ENCODE data around the gene SMYD3.

The SMYD3 gene

GRCh38 chr1:246454655-246455054, 52.4 kb downstream of the SMYD3 start:
- H3K9me3 Mint-ChIP-seq: no peaks in the 10 kb centered on the region
- H3K27me3 Mint-ChIP-seq: no peaks in the 10 kb centered on the region
- H3K36me3 Mint-ChIP-seq: no peaks in the 10 kb centered on the region
- H3K4me1 Mint-ChIP-seq: peaks cover 22% of the 10 kb centered on the region
- H3K27ac Mint-ChIP-seq: no peak overlapping the region
- H3K4me3 Mint-ChIP-seq: no peak overlapping the region

GRCh38 chr1:246450611-246451251, 56.3 kb downstream of the SMYD3 start:
- H3K36me3 Mint-ChIP-seq: peaks cover 12% of the 10 kb centered on the region
- H3K27me3 Mint-ChIP-seq: no peaks in the 10 kb centered on the region
- no peak overlapping the region for H3K4me3 Mint-ChIP-seq
- H3K9me3 Mint-ChIP-seq: peaks cover 4% of the 10 kb centered on the region
- peaks cover 21% of the 10 kb centered on the region for H3K4me1 Mint-ChIP-seq
- no peak overlapping the region for H3K27ac Mint-ChIP-seq

- H3K4me1 Mint-ChIP-seq: peaks cover 21% of the 10 kb centered on the region
- H3K27me3 Mint-ChIP-seq: no peaks in the 10 kb centered on the region
- H3K9me3 Mint-ChIP-seq: peaks cover 4% of the 10 kb centered on the region
- peaks cover 12% of the 10 kb centered on the region for H3K36me3 Mint-ChIP-seq
- H3K27ac Mint-ChIP-seq: no peak overlapping the region
- H3K4me3 Mint-ChIP-seq: no peak overlapping the region
These were observed 58.7 kb downstream of the SMYD3 start for GRCh38 chr1:246448373-246448772.

- Mint-ChIP-seq H3K4me1 (peaks cover 21% of the 10 kb centered on the region), H3K36me3 (peaks cover 16% of the 10 kb centered on the region), H3K9me3 (peaks cover 4% of the 10 kb centered on the region), H3K27ac (no peak overlapping the region), H3K4me3 (no peak overlapping the region), H3K27me3 (no peaks in the 10 kb centered on the region)
These were observed 59.6 kb downstream of the SMYD3 start for GRCh38 chr1:246447501-246447900.

GRCh38 chr1:246445503-246445902, 61.6 kb downstream of the SMYD3 start:
- Mint-ChIP-seq H3K4me3 (no peak overlapping the region), H3K27ac (no peak overlapping the region), H3K36me3 (peaks cover 20% of the 10 kb centered on the region), H3K4me1 (peaks cover 16% of the 10 kb centered on the region), H3K27me3 (no peaks in the 10 kb centered on the region), H3K9me3 (peaks cover 4% of the 10 kb centered on the region)

- H3K4me3 Mint-ChIP-seq: no peak overlapping the region
- no peaks in the 10 kb centered on the region for H3K27me3 Mint-ChIP-seq
- H3K4me1 Mint-ChIP-seq: peaks cover 16% of the 10 kb centered on the region
- H3K9me3 Mint-ChIP-seq: peaks cover 4% of the 10 kb centered on the region
- no peak overlapping the region for H3K27ac Mint-ChIP-seq
- peaks cover 20% of the 10 kb centered on the region for H3K36me3 Mint-ChIP-seq
These were observed 62.5 kb downstream of the SMYD3 start for GRCh38 chr1:246444617-246445016.

- Mint-ChIP-seq H3K27me3 (no peaks in the 10 kb centered on the region), H3K4me1 (no peaks in the 10 kb centered on the region), H3K4me3 (no peak overlapping the region), H3K9me3 (no peaks in the 10 kb centered on the region), H3K36me3 (peaks cover 23% of the 10 kb centered on the region), H3K27ac (no peak overlapping the region)
These were observed 69.1 kb downstream of the SMYD3 start for GRCh38 chr1:246437961-246438360.

- H3K4me1 Mint-ChIP-seq: no peaks in the 10 kb centered on the region
- H3K27ac Mint-ChIP-seq: peak overlapping the region; percentile 41
- no peaks in the 10 kb centered on the region for H3K9me3 Mint-ChIP-seq
- H3K4me3 Mint-ChIP-seq: no peak overlapping the region
- no peaks in the 10 kb centered on the region for H3K27me3 Mint-ChIP-seq
- H3K36me3 Mint-ChIP-seq: peaks cover 21% of the 10 kb centered on the region
These were observed 71.5 kb downstream of the SMYD3 start for GRCh38 chr1:246435421-246436041.

GRCh38 chr1:246434335-246434734, 72.7 kb downstream of the SMYD3 start:
- Mint-ChIP-seq H3K9me3 (no peaks in the 10 kb centered on the region), H3K4me3 (no peak overlapping the region), H3K36me3 (peaks cover 21% of the 10 kb centered on the region), H3K27ac (no peak overlapping the region), H3K27me3 (no peaks in the 10 kb centered on the region), H3K4me1 (no peaks in the 10 kb centered on the region)

- Mint-ChIP-seq H3K36me3 (peaks cover 16% of the 10 kb centered on the region), H3K27ac (no peak overlapping the region), H3K4me1 (peaks cover 10% of the 10 kb centered on the region), H3K9me3 (no peaks in the 10 kb centered on the region), H3K4me3 (no peak overlapping the region), H3K27me3 (no peaks in the 10 kb centered on the region)
These were observed 78.4 kb downstream of the SMYD3 start for GRCh38 chr1:246428542-246429308.

- H3K36me3 Mint-ChIP-seq: peaks cover 16% of the 10 kb centered on the region
- H3K9me3 Mint-ChIP-seq: no peaks in the 10 kb centered on the region
- H3K4me1 Mint-ChIP-seq: peaks cover 13% of the 10 kb centered on the region
- H3K27me3 Mint-ChIP-seq: no peaks in the 10 kb centered on the region
- H3K27ac Mint-ChIP-seq: no peak overlapping the region
- no peak overlapping the region for H3K4me3 Mint-ChIP-seq
These were observed 79.5 kb downstream of the SMYD3 start for GRCh38 chr1:246427611-246428010.

GRCh38 chr1:246425895-246426294, 81.2 kb downstream of the SMYD3 start:
- Mint-ChIP-seq H3K27ac (no peak overlapping the region), H3K36me3 (peaks cover 17% of the 10 kb centered on the region), H3K4me3 (no peak overlapping the region), H3K9me3 (no peaks in the 10 kb centered on the region), H3K27me3 (no peaks in the 10 kb centered on the region), H3K4me1 (peaks cover 13% of the 10 kb centered on the region)

- Mint-ChIP-seq H3K9me3 (no peaks in the 10 kb centered on the region), H3K4me1 (peaks cover 13% of the 10 kb centered on the region), H3K27me3 (no peaks in the 10 kb centered on the region), H3K4me3 (no peak overlapping the region), H3K27ac (no peak overlapping the region), H3K36me3 (peaks cover 14% of the 10 kb centered on the region)
These were observed 81.8 kb downstream of the SMYD3 start for GRCh38 chr1:246425139-246425794.

GRCh38 chr1:246420300-246420699, 86.8 kb downstream of the SMYD3 start:
- Mint-ChIP-seq H3K4me3 (no peak overlapping the region), H3K4me1 (peaks cover 11% of the 10 kb centered on the region), H3K9me3 (no peaks in the 10 kb centered on the region), H3K27me3 (no peaks in the 10 kb centered on the region), H3K27ac (no peak overlapping the region), H3K36me3 (peaks cover 34% of the 10 kb centered on the region)

- no peaks in the 10 kb centered on the region for H3K9me3 Mint-ChIP-seq
- peaks cover 30% of the 10 kb centered on the region for H3K36me3 Mint-ChIP-seq
- no peaks in the 10 kb centered on the region for H3K27me3 Mint-ChIP-seq
- H3K4me3 Mint-ChIP-seq: no peak overlapping the region
- H3K27ac Mint-ChIP-seq: no peak overlapping the region
- peaks cover 2% of the 10 kb centered on the region for H3K4me1 Mint-ChIP-seq
These were observed 88.3 kb downstream of the SMYD3 start for GRCh38 chr1:246418565-246419312.
